WTC11 (cell line): ENCODE measurements around the gene FAM118B.

ENCODE experiments used
- AFF4 ChIP-seq: sonication (generic); formaldehyde crosslinking; IDR thresholded peaks from 2 replicates; pipeline ENCODE4 v1.8.1; 2023; ENCODE audit warnings: mild to moderate bottlenecking, missing genetic modification reagents, borderline replicate concordance
- CTCF ChIP-seq: fragments of 200-600 bp; IDR thresholded peaks from 2 replicates; pipeline ENCODE4 v1.8.0; 2022; ENCODE audit warnings: antibody characterized with exemption
- NFATC4 ChIP-seq: fragments of 250-450 bp; sonication (Bioruptor Pico); IDR thresholded peaks from 2 replicates; pipeline ENCODE4 v1.9.0; 2021; ENCODE audit warnings: mild to moderate bottlenecking
- RELA ChIP-seq: sonication (generic); formaldehyde crosslinking; IDR thresholded peaks from 2 replicates; pipeline ENCODE4 v1.8.1; 2022; ENCODE audit warnings: missing genetic modification reagents, mild to moderate bottlenecking, borderline replicate concordance

DNA sequence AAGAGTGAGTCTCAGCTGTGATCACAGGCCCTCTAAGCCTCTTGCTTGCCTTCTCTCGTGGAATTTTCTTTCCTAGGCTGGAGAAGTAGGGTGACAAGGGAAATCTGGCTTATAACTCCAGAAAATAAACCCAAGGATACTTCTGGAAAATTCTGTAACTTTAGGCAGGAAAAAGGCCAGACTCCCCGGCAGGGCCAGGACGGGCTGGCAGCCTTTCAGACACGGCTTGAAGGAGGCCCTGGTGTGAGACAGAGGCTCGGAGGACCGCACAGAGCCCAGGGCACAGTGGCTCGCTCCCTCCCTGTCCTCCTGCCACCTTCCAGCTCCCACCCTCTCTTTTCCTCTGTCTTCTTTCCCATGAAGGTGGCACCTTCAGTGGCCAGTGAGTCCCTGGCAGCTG lies 19.2 kb upstream of the FAM118B start:
- TF ChIP-seq CTCF (no peak), AFF4 (no peak), NFATC4 (CRISPR knock-in tag) (no peak), RELA (CRISPR knock-in tag) (no peak)
